Fibroblast of lung (primary cell): Measurements from ENCODE around the gene SGCD. TPM values are rescaled to one million over a fixed set of nuclear protein-coding genes. Genes with fewer than 3 reads are reported as not detected.

Experiments used
- DNase-seq, 2 donors: peaks; one replicate each; pipeline versions ENCODE4 v3.0.0 to v3.0.0-alpha.2; 2010; ENCODE audit warnings: low read depth in 2 of 2
- H2AFZ ChIP-seq: 2 replicates; pipeline ENCODE4 v1.5.1; 2012; ENCODE audit warnings: low read length, control low read depth, inconsistent platforms
- H3K27ac ChIP-seq: 2 replicates; pipeline ENCODE4 v1.5.1; 2011; ENCODE audit warnings: low read length, control low read depth; ENCODE audit not compliant: insufficient read depth
- H3K27me3 ChIP-seq: 2 replicates; pipeline ENCODE4 v1.5.1; 2011; ENCODE audit warnings: mild to moderate bottlenecking, low read length; ENCODE audit not compliant: control insufficient read depth, insufficient read depth
- H3K36me3 ChIP-seq: 2 replicates; pipeline ENCODE4 v1.5.1; 2011; ENCODE audit warnings: low read length; ENCODE audit not compliant: control insufficient read depth, insufficient read depth
- H3K4me1 ChIP-seq: 2 replicates; pipeline ENCODE4 v1.5.1; 2011; ENCODE audit warnings: low read length; ENCODE audit not compliant: control insufficient read depth, insufficient read depth; ENCODE audit errors: extremely low read depth
- H3K4me2 ChIP-seq: 2 replicates; pipeline ENCODE4 v1.5.1; 2011; ENCODE audit warnings: low read length, control low read depth; ENCODE audit not compliant: insufficient read depth; ENCODE audit errors: extremely low read depth
- H3K4me3 ChIP-seq, 4 experiments: fragments of 200-600 bp in 1 of 4; sonication (generic) in 1 of 4; replicated peaks in 1 of 4; 2 replicates each; pipeline ENCODE4 v1.5.1; 2011 to 2016; ENCODE audit warnings: low read length in 4 of 4, low read depth in 3 of 4, mild to moderate bottlenecking in 3 of 4, control low read depth in 2 of 4, inconsistent platforms in 1 of 4, mixed read lengths in 1 of 4; ENCODE audit not compliant: insufficient read depth in 1 of 4; ENCODE audit errors: control extremely low read depth in 1 of 4
- H3K79me2 ChIP-seq: 2 replicates; pipeline ENCODE4 v1.5.1; 2012; ENCODE audit warnings: mild to moderate bottlenecking, low read length, inconsistent platforms; ENCODE audit not compliant: control insufficient read depth, insufficient read depth
- H3K9ac ChIP-seq: 2 replicates; pipeline ENCODE4 v1.5.1; 2011; ENCODE audit warnings: mild to moderate bottlenecking, low read length, control low read depth; ENCODE audit not compliant: insufficient read depth
- H3K9me3 ChIP-seq: 2 replicates; pipeline ENCODE4 v1.5.1; 2012; ENCODE audit warnings: low read depth, low read length; ENCODE audit not compliant: control insufficient read depth, insufficient read depth
- H4K20me1 ChIP-seq: 2 replicates; pipeline ENCODE4 v1.5.1; 2011; ENCODE audit warnings: low read length; ENCODE audit not compliant: control insufficient read depth, insufficient read depth; ENCODE audit errors: extremely low read depth
- EZH2 ChIP-seq: IDR thresholded peaks from 2 replicates; pipeline ENCODE4 v1.5.1; 2012; ENCODE audit warnings: low read length, control low read depth, mild to moderate bottlenecking; ENCODE audit errors: missing control alignments
- polyA plus RNA-seq, 2 donors: library from polyadenylated mRNA; depleted of rRNA in 1 of 2; stranded (reverse) in 1 of 2; unstranded in 1 of 2; fragments of >200 nt; gene quantifications; 2 replicates each; pipeline ENCODE4 v1.2.1, GENCODE V29; 2011 to 2012; ENCODE audit warnings: missing spikeins in 1 of 2
- total RNA-seq: library from RNA; depleted of rRNA; stranded (reverse); fragments of >200 nt; gene quantifications from 2 replicates; pipeline ENCODE4 v1.2.1, GENCODE V29; 2014
- TF ChIP-seq, protein P1 (sequence below), 2 donors: IDR thresholded peaks in 1 of 2; conservative IDR thresholded peaks in 1 of 2; 1 replicate in 1 of 2; 2 replicates in 1 of 2; pipeline ENCODE4 v1.5.1; 2011 to 2012; ENCODE audit warnings: low read length in 2 of 2, control low read depth in 1 of 2, inconsistent platforms in 1 of 2, low read depth in 1 of 2, mild to moderate bottlenecking in 1 of 2

SGCD gene
- total and polyA plus RNA-seq, 2 donors (not counting 1 experiment from before 2014, with no cell fraction given): 13.3 to 67.5 TPM

DNA sequence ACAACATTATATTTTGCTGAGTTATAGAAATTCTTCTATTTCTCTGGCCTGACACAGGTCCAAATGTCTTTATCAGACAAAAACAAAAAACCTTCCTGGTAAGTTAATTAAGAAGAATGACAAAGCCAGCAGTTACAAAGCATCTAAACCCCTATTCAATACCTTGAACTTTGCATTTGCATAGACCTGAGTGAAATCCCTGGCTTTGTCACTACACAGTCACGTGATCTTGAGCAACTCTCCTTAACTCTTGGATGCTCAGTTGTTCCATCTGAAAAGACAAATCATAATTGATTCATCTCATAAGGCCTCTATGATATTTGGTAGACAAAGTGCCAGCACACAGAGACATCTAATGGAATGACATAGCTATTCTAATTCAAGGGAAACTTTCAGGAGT lies 356.5 kb downstream of the SGCD start:
- Histone ChIP-seq H3K79me2 (no peaks in the 10 kb centered on the region), H2AFZ (no peak overlapping the region), H4K20me1 (no peaks in the 10 kb centered on the region), H3K9ac (no peak overlapping the region), H3K36me3 (no peaks in the 10 kb centered on the region), H3K4me1 (no peaks in the 10 kb centered on the region), H3K27ac (no peak overlapping the region), H3K27me3 (no peaks in the 10 kb centered on the region), H3K9me3 (no peaks in the 10 kb centered on the region), H3K4me3 (no peak overlapping the region), H3K4me2 (no peak overlapping the region)
- DNase-seq: no peak
- TF ChIP-seq, protein P1, sequence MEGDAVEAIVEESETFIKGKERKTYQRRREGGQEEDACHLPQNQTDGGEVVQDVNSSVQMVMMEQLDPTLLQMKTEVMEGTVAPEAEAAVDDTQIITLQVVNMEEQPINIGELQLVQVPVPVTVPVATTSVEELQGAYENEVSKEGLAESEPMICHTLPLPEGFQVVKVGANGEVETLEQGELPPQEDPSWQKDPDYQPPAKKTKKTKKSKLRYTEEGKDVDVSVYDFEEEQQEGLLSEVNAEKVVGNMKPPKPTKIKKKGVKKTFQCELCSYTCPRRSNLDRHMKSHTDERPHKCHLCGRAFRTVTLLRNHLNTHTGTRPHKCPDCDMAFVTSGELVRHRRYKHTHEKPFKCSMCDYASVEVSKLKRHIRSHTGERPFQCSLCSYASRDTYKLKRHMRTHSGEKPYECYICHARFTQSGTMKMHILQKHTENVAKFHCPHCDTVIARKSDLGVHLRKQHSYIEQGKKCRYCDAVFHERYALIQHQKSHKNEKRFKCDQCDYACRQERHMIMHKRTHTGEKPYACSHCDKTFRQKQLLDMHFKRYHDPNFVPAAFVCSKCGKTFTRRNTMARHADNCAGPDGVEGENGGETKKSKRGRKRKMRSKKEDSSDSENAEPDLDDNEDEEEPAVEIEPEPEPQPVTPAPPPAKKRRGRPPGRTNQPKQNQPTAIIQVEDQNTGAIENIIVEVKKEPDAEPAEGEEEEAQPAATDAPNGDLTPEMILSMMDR (conservative IDR thresholded peaks at IDR 0.05 in 1 of 2, IDR thresholded peaks at IDR 0.05 in 1 of 2; ENCODE audit: low read depth in 1 of 2, low read length in 2 of 2): no peak
- TF ChIP-seq EZH2: no peak

DNA sequence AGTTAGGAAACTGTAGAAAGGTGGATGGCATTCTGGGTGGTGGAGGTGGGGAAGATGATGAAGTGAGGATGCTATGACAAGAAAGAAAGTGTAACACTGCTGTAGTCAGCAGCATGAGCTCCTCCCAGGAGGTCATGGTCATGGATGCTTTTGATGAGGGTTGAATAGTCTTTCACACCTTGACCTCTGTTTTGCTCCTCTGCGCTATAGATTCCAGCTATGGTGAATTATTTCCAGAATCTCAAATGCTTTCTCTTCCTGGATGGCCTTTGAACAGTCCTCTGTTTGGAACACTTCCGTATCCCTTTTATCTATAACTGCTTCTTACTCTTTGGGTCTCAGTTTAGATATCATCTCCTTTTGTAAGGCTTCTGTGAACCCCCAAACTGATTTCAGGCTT lies 357.3 kb downstream of the SGCD start:
- Histone ChIP-seq H2AFZ (no peak overlapping the region), H3K4me1 (no peaks in the 10 kb centered on the region), H3K9me3 (no peaks in the 10 kb centered on the region), H3K27ac (no peak overlapping the region), H3K36me3 (no peaks in the 10 kb centered on the region), H4K20me1 (no peaks in the 10 kb centered on the region), H3K79me2 (no peaks in the 10 kb centered on the region), H3K4me3 (no peak overlapping the region), H3K9ac (no peak overlapping the region), H3K4me2 (no peak overlapping the region), H3K27me3 (no peaks in the 10 kb centered on the region)
- DNase-seq: no peak
- TF ChIP-seq EZH2: no peak
- TF ChIP-seq, protein P1 (conservative IDR thresholded peaks at IDR 0.05 in 1 of 2, IDR thresholded peaks at IDR 0.05 in 1 of 2; ENCODE audit: low read depth in 1 of 2, low read length in 2 of 2): no peak

DNA sequence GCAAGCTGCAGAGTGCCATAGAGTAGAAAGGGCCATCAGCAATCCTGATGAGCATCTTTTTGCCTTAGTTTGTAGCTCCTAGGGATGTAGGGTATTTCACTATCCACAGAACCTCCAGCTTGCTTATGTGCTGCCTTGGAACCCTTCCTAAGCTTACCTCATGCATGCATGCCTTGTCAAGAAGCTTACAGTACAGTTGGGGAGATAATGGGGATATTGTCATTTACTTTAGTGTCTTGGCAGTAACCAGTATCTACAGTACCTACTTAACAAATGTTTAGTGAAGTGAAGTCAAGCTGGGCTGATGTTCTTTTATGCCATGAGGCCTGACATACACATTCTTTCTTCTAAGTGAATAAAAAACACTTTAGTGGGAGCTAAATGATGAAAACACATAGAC lies 358.5 kb downstream of the SGCD start:
- Histone ChIP-seq H3K4me2 (no peak overlapping the region), H3K27ac (no peak overlapping the region), H2AFZ (no peak overlapping the region), H3K36me3 (no peaks in the 10 kb centered on the region), H3K9me3 (no peaks in the 10 kb centered on the region), H3K4me3 (no peak overlapping the region), H3K79me2 (no peaks in the 10 kb centered on the region), H4K20me1 (no peaks in the 10 kb centered on the region), H3K4me1 (no peaks in the 10 kb centered on the region), H3K9ac (no peak overlapping the region), H3K27me3 (no peaks in the 10 kb centered on the region)
- TF ChIP-seq, protein P1 (conservative IDR thresholded peaks at IDR 0.05 in 1 of 2, IDR thresholded peaks at IDR 0.05 in 1 of 2; ENCODE audit: low read depth in 1 of 2, low read length in 2 of 2): no peak
- no peak for TF ChIP-seq EZH2
- peak in 1 of 2 donors; percentile 7 for DNase-seq
